Skeletal muscle satellite cell (primary cell): ENCODE results near the gene NME5. TPM values are rescaled to one million over a fixed set of nuclear protein-coding genes. Genes with fewer than 3 reads are reported as not detected.
A peak's percentile ranks its signal among the peaks of the same experiment; 100 is the strongest.

Source experiments
- H3K27me3 ChIP-seq: 2 replicates; pipeline ENCODE4 v1.7.0; 2013; ENCODE audit warnings: low read length; ENCODE audit not compliant: control insufficient read depth, insufficient read depth
- H3K36me3 ChIP-seq: 2 replicates; pipeline ENCODE4 v1.7.0; 2013; ENCODE audit warnings: mild to moderate bottlenecking, control low read depth, low read length; ENCODE audit not compliant: insufficient read depth
- H3K4me1 ChIP-seq: 2 replicates; pipeline ENCODE4 v1.7.0; 2013; ENCODE audit warnings: low read length; ENCODE audit not compliant: control insufficient read depth, insufficient read depth
- H3K4me2 ChIP-seq: 2 replicates; pipeline ENCODE4 v1.7.0; 2013; ENCODE audit warnings: mild to moderate bottlenecking, low read length
- H3K4me3 ChIP-seq: 2 replicates; pipeline ENCODE4 v1.7.0; 2013; ENCODE audit warnings: low read length
- H3K9ac ChIP-seq: 2 replicates; pipeline ENCODE4 v1.7.0; 2013; ENCODE audit warnings: mild to moderate bottlenecking, low read depth, low read length, moderate library complexity
- H3K9me3 ChIP-seq: replicated peaks from 2 replicates; pipeline ENCODE4 v1.7.0; 2013; ENCODE audit warnings: mild to moderate bottlenecking, control low read depth, low read length
- total RNA-seq: library from RNA; depleted of rRNA; stranded (reverse); fragments of >200 nt; gene quantifications from 2 replicates; pipeline ENCODE4 v1.2.3, GENCODE V29; 2012; rRNA removed

NME5 gene, protein sequence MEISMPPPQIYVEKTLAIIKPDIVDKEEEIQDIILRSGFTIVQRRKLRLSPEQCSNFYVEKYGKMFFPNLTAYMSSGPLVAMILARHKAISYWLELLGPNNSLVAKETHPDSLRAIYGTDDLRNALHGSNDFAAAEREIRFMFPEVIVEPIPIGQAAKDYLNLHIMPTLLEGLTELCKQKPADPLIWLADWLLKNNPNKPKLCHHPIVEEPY
- total RNA-seq = 1.0 and 2.4 TPM in 2 replicates

DNA sequence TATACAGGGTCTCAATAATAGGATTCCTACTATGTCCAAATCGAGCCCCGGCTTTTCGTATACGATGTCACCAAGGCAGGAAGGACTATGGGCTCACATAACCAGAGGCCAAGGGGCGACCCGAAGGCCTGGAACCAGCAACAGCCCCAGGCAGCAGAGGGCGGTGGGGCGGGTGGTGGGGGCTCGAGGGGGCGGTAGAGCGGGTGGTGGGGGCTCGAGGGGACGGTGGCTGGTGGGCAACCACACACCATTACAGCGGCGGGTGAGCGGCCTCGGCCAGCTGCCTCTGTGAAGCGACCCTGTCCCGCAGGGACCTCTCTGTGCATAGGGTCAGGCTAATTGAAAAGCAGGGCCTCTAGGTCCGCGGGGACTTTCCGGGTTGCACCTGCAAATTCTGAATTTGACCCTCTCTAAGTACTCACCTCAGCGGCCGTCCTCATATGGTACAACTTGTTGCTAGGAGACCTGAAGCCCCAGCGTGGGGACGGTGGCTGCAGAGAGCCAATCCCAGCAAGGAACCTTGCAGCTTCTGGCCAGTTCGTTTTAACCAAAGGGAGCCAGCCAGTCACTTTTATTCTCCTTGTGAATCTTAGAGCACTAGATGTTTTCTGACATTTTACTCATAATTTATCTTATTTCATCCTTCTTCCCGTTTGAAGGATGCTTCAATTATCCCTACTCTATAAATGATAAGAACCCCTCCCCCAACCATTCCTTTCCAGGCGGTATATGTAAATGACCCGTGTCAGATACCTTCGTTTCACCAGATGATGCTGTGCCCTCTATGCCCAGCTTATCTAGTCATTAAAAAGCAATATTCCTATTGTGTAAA, at the start of gene NME5:
NME5 (minus strand) TSS at position 480 of the 832 bp plus-strand sequence. CDS start 648 bp downstream, outside the sequence.
- Histone ChIP-seq H3K9me3 (no peaks in the 10 kb centered on the region), H3K4me2 (peak within 1 kb of the TSS; percentile 70), H3K4me1 (no peaks in the 10 kb centered on the region), H3K27me3 (peaks cover 4% of the 10 kb centered on the region), H3K9ac (no peak within 1 kb of the TSS), H3K36me3 (no peaks in the 10 kb centered on the region), H3K4me3 (peak within 1 kb of the TSS; percentile 62)

DNA sequence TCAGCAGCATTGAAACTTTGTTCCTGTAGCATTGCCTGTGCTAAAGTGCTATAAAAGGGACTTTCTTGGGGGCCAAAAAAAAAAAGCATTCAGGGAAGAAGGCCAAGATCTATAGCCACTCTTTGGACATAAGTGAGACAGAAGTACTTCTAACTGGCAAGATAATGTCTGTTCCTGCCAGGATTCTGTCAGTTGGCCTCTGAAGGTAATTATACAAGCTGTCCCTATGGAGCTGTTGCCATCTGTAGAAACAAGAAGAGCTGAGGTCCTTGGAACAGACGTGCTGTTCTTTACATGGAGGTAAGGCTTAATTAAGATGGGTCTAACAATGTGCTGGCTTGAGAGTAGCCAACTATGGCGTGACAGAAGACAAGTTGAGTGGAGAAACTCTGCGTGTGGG, 49.4 kb upstream of the NME5 start:
- Histone ChIP-seq H3K9me3 (no peaks in the 10 kb centered on the region), H3K4me3 (no peak overlapping the region), H3K27me3 (no peaks in the 10 kb centered on the region), H3K9ac (no peak overlapping the region), H3K36me3 (peaks cover 80% of the 10 kb centered on the region), H3K4me2 (no peak overlapping the region), H3K4me1 (no peaks in the 10 kb centered on the region)

DNA sequence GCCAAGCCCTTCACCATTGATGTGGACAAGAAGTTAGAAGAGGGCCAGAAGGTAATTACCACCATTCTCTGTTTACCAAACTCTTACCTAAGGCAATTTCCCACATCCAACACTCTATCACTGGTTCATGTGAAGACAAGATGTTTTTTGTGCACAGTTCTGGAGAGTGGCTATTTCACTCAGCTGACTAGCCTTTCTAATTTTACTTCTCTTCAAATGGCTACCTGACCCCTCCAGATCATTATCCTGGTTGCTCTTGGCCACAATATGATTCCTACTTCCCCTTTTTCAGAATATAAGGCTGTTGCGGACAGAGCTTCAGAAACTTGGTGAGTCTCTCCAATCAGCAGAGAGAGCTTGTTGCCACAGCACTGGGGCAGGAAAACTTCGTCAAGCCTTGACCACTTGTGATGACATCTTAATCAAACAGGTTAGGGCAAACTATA, 46.8 kb upstream of the NME5 start:
- H3K4me1 ChIP-seq = peaks cover under 1% of the 10 kb centered on the region
- H3K4me2 ChIP-seq = no peak overlapping the region
- peaks cover 84% of the 10 kb centered on the region for H3K36me3 ChIP-seq
- no peaks in the 10 kb centered on the region for H3K27me3 ChIP-seq
- no peak overlapping the region for H3K9ac ChIP-seq
- no peaks in the 10 kb centered on the region for H3K9me3 ChIP-seq
- no peak overlapping the region for H3K4me3 ChIP-seq

DNA sequence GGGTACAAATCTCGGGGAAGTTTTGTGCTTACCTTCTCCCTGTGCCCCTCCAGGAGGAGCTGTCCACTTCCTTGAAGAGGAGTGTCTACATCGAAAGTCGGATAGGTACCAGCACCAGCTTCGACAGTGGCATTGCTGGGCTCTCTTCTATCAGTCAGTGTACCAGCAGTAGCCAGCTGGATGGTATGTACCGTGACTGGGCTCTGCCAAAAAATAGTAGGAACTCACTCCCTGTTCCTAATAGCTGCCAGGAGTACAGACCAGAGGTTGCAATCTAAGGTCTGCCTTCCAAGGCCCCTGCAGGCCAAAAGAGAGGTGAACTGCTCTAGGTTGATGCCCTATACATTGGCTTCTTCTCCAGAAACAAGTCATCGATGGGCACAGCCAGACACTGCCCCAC, 43.6 kb upstream of the NME5 start:
- H3K27me3 ChIP-seq = no peaks in the 10 kb centered on the region
- H3K4me1 ChIP-seq = peaks cover 13% of the 10 kb centered on the region
- no peaks in the 10 kb centered on the region for H3K9me3 ChIP-seq
- H3K36me3 ChIP-seq = peaks cover 63% of the 10 kb centered on the region
- H3K9ac ChIP-seq = no peak overlapping the region
- no peak overlapping the region for H3K4me3 ChIP-seq
- no peak overlapping the region for H3K4me2 ChIP-seq

DNA sequence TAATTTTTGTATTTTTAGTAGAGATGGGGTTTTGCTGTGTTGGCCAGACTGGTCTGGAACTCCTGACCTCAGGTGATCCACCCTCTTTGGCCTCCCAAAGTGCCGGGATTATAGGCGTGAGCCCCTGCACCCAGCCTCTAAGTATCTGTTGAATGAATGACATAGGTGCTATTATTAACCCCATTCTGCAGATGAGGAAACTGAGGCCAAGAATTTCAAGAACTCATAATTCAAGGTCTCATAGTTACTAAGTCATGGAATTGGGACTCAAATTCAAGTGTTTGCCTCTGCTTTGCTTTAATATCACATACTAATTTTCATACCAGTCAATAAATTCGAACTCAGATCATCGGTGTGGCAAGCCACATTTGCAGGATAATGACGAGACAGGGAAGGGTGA, 41.6 kb upstream of the NME5 start:
- no peaks in the 10 kb centered on the region for H3K27me3 ChIP-seq
- H3K4me3 ChIP-seq = no peak overlapping the region
- H3K9ac ChIP-seq = no peak overlapping the region
- no peaks in the 10 kb centered on the region for H3K9me3 ChIP-seq
- no peak overlapping the region for H3K4me2 ChIP-seq
- peaks cover 53% of the 10 kb centered on the region for H3K36me3 ChIP-seq
- H3K4me1 ChIP-seq = peaks cover 19% of the 10 kb centered on the region

DNA sequence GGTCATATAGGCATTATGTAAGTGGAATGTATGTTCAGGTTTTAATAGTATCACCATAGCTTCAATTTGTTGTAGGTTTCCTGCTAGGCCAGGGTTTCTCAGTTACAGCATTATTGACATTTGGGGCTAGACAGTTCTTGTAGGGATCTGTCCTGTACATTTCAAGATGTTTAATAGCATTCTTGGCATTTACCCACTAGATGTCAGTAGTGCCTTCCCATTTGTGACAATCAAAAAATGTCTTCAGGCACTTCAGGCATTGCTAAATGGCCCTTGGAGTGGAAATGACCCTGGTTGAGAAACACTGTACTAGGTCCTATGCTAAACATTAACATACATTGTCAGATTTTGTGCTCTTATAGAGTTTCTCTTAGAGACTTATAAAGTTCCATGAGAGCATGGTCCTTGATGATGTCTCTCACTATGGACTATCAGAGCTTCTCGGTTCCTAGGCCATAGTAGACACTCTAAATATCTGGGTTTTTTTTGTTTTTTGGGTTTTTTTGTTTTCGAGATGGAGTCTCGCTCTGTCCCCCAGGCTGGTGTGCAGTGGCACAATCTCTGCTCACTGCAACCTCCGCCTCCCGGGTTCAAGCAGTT, 41.1 kb upstream of the NME5 start:
- Histone ChIP-seq H3K4me1 (peaks cover 19% of the 10 kb centered on the region), H3K27me3 (no peaks in the 10 kb centered on the region), H3K4me2 (peak overlapping the region; percentile 88), H3K4me3 (peak overlapping the region; percentile 84), H3K36me3 (peaks cover 52% of the 10 kb centered on the region), H3K9ac (peak overlapping the region; percentile 94), H3K9me3 (no peaks in the 10 kb centered on the region)

DNA sequence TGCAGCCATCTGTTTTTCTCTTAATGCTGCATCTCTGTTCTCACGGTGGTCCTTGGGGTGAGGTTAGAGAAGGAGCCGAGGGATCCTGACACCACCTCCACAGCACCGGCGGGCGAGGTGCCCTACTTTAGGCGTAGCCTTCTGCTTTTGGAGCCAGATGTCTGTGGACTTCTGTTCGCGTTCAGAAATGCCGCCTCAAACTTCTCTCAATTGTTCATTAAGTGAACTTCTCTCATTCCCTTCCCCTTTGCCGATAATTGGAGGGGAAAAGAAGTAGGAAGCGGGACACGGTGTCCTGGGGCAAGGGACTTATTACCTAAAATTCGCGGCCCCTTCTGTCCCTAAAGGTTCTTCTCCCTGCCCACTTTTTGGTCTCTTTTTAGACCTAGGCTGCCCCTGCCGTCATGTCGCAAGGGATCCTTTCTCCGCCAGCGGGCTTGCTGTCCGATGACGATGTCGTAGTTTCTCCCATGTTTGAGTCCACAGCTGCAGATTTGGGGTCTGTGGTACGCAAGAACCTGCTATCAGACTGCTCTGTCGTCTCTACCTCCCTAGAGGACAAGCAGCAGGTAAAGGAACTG, 40.1 kb upstream of the NME5 start:
- Histone ChIP-seq H3K4me2 (peak overlapping the region; percentile 88), H3K36me3 (peaks cover 50% of the 10 kb centered on the region), H3K9ac (peak overlapping the region; percentile 94), H3K27me3 (no peaks in the 10 kb centered on the region), H3K4me3 (peak overlapping the region; percentile 84), H3K9me3 (no peaks in the 10 kb centered on the region), H3K4me1 (peaks cover 19% of the 10 kb centered on the region)

DNA sequence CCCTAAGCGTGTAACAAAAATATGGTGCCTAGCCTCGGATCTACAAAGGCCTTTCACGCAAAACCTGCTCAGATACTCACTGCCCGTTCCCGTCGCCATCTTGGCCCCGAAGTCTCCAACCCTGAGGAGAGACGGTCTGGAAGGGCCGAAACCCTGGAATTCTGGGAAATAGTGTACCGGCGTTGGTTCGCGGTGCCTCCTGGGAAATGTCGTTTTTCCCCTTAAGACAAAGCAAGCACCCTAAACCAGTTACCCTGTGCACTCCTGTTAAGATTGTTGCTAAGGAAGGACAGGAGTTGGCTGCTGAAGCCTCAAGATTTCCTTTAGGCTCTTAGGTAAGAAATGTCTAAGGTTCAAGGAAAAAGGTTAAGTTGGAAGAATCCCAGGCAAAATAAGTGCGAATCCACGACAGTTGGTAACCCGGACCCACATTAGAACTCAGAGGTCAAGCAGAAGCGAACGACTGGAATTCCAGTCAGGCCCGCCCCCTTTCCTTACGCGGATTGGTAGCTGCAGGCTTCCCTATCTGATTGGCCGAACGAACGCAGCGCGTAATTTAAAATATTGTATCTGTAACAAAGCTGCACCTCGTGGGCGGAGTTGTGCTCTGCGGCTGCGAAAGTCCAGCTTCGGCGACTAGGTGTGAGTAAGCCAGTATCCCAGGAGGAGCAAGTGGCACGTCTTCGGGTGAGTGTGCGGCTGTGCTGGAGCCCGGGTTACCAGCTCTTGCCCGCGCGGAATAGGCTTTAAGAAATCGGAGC, 39.5 kb upstream of the NME5 start, which contains the start of the genes BRD8 and KIF20A:
BRD8 (minus strand) TSS at position 115 of the 761 bp plus-strand sequence; CDS start at position 99, 16 bp downstream.
KIF20A (plus strand) TSS at position 597 of the 761 bp plus-strand sequence. CDS start 569 bp downstream, outside the sequence.
- Histone ChIP-seq H3K4me1 (peaks cover 19% of the 10 kb centered on the region), H3K4me3 (peak within 1 kb of the TSS; percentile 84)

DNA sequence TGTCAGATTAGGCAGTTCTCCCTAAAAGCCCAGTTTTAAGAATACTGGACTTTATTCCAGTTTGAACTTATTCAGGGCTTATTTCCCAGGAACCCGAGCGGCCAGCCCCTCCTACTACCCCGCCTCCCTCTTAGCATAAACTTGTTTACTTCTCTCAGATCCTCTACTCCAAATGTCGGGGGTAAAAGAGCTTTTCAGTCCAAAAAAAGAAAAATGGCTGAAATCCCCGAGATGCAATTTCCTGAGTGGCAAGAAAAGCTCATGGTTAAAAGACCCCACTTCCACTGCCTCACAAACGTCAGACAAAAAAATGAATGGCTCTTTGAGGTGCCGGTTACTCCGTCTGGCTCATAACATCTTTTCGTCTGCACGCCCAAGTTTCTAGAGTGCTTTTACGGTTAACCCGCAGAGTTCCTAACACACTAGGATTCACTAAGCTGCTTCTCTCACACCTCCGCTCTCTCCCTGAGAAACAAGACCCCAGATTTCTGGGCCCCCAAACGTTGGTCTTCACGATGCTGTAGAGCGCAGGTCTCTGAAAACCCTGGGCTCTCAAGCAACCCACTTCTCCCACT, 38.8 kb upstream of the NME5 start:
- peak overlapping the region; percentile 88 for H3K4me2 ChIP-seq
- no peaks in the 10 kb centered on the region for H3K27me3 ChIP-seq
- no peaks in the 10 kb centered on the region for H3K9me3 ChIP-seq
- H3K9ac ChIP-seq = peak overlapping the region; percentile 94
- peaks cover 19% of the 10 kb centered on the region for H3K4me1 ChIP-seq
- peak overlapping the region; percentile 84 for H3K4me3 ChIP-seq
- peaks cover 47% of the 10 kb centered on the region for H3K36me3 ChIP-seq

More for the DNA sequence above, 39.5 kb upstream of the NME5 start, which contains the start of the genes BRD8 and KIF20A:
- peak within 1 kb of the TSS; percentile 88 for H3K4me2 ChIP-seq
- H3K9ac ChIP-seq = peak within 1 kb of the TSS; percentile 94
- H3K36me3 ChIP-seq = peaks cover 47% of the 10 kb centered on the region
- H3K27me3 ChIP-seq = no peaks in the 10 kb centered on the region
- no peaks in the 10 kb centered on the region for H3K9me3 ChIP-seq

DNA sequence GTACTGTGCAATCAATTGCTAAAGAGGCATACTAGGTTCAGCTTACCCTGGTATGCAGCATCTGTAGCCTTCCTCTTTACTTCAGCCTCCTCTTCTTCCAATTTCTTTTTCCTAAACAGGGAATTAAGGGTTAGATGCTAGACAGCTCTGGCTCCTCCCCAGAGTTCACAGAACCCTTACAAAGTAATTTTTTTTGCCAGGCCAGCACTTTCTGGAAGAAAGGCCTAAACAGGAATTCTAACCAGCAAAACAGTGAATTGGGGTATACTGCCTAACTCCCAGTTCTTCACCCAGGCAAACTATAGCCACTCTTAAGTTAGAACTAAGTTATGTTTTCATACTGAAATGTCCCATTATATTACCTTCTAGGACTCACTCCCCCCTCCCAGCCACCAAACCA, 31.1 kb upstream of the NME5 start:
- Histone ChIP-seq H3K27me3 (no peaks in the 10 kb centered on the region), H3K9ac (no peak overlapping the region), H3K4me2 (no peak overlapping the region), H3K9me3 (no peaks in the 10 kb centered on the region), H3K36me3 (peaks cover 83% of the 10 kb centered on the region), H3K4me1 (no peaks in the 10 kb centered on the region), H3K4me3 (no peak overlapping the region)
